Measurements from ENCODE around the gene KIF1A.

Gene KIF1A

GRCh38 chr2:240767341-240767740, 52.7 kb downstream of the KIF1A start:
- no peak overlapping the region for H2AFZ ChIP-seq (ENCODE audit: low read length)
- H3K9me2 ChIP-seq (ENCODE audit: low read depth, low read length) = no peaks in the 10 kb centered on the region
- H3K79me2 ChIP-seq (ENCODE audit: insufficient read depth, low read length) = no peaks in the 10 kb centered on the region
- no peak for TF ChIP-seq EZH2 (IDR thresholded peaks at IDR 0.05; ENCODE audit: borderline replicate concordance, low read length)
- TF ChIP-seq CTCF (IDR thresholded peaks at IDR 0.05; ENCODE audit: low read length) = no peak
- H3K4me3 ChIP-seq (ENCODE audit: low read depth, low read length, poor library complexity, severe bottlenecking) = no peak overlapping the region
- H3K9me3 ChIP-seq (ENCODE audit: low read length) = no peaks in the 10 kb centered on the region
- no peak overlapping the region for H3K27ac ChIP-seq (ENCODE audit: low read depth, low read length, poor library complexity, severe bottlenecking)
- no peak overlapping the region for H3K9ac ChIP-seq (ENCODE audit: low read length)
- no peaks in the 10 kb centered on the region for H3F3A ChIP-seq (ENCODE audit: insufficient read depth, low read length)
- H4K20me1 ChIP-seq (ENCODE audit: insufficient read depth, low read length) = no peaks in the 10 kb centered on the region
- no peaks in the 10 kb centered on the region for H3K4me1 ChIP-seq (ENCODE audit: insufficient read depth, low read length, severe bottlenecking)
- H3K4me2 ChIP-seq (ENCODE audit: low read length) = no peak overlapping the region
- H3K27me3 ChIP-seq (ENCODE audit: insufficient read depth, low read length) = no peaks in the 10 kb centered on the region
- H3K36me3 ChIP-seq (ENCODE audit: insufficient read depth, low read length) = no peaks in the 10 kb centered on the region

- Histone ChIP-seq H3K9ac (ENCODE audit: low read length) (no peak overlapping the region), H3K9me2 (ENCODE audit: low read depth, low read length) (no peaks in the 10 kb centered on the region), H3K4me2 (ENCODE audit: low read length) (no peak overlapping the region), H3K4me1 (ENCODE audit: insufficient read depth, low read length, severe bottlenecking) (no peaks in the 10 kb centered on the region), H3K27me3 (ENCODE audit: insufficient read depth, low read length) (no peaks in the 10 kb centered on the region), H3K4me3 (ENCODE audit: low read depth, low read length, poor library complexity, severe bottlenecking) (no peak overlapping the region), H3K27ac (ENCODE audit: low read depth, low read length, poor library complexity, severe bottlenecking) (no peak overlapping the region), H3K79me2 (ENCODE audit: insufficient read depth, low read length) (no peaks in the 10 kb centered on the region), H3K9me3 (ENCODE audit: low read length) (no peaks in the 10 kb centered on the region), H3K36me3 (ENCODE audit: insufficient read depth, low read length) (no peaks in the 10 kb centered on the region), H2AFZ (ENCODE audit: low read length) (no peak overlapping the region), H3F3A (ENCODE audit: insufficient read depth, low read length) (no peaks in the 10 kb centered on the region), H4K20me1 (ENCODE audit: insufficient read depth, low read length) (no peaks in the 10 kb centered on the region)
- no peak for TF ChIP-seq CTCF (IDR thresholded peaks at IDR 0.05; ENCODE audit: low read length)
- no peak for TF ChIP-seq EZH2 (IDR thresholded peaks at IDR 0.05; ENCODE audit: borderline replicate concordance, low read length)
Observed at GRCh38 chr2:240766072-240766471, 53.9 kb downstream of the KIF1A start.

GRCh38 chr2:240765007-240765406, 55.0 kb downstream of the KIF1A start:
- no peaks in the 10 kb centered on the region for H3K9me3 ChIP-seq (ENCODE audit: low read length)
- H3K4me2 ChIP-seq (ENCODE audit: low read length) = no peak overlapping the region
- H2AFZ ChIP-seq (ENCODE audit: low read length) = no peak overlapping the region
- H4K20me1 ChIP-seq (ENCODE audit: insufficient read depth, low read length) = no peaks in the 10 kb centered on the region
- H3K79me2 ChIP-seq (ENCODE audit: insufficient read depth, low read length) = no peaks in the 10 kb centered on the region
- no peaks in the 10 kb centered on the region for H3F3A ChIP-seq (ENCODE audit: insufficient read depth, low read length)
- no peak overlapping the region for H3K4me3 ChIP-seq (ENCODE audit: low read depth, low read length, poor library complexity, severe bottlenecking)
- no peaks in the 10 kb centered on the region for H3K9me2 ChIP-seq (ENCODE audit: low read depth, low read length)
- H3K9ac ChIP-seq (ENCODE audit: low read length) = no peak overlapping the region
- no peak overlapping the region for H3K27ac ChIP-seq (ENCODE audit: low read depth, low read length, poor library complexity, severe bottlenecking)
- no peaks in the 10 kb centered on the region for H3K27me3 ChIP-seq (ENCODE audit: insufficient read depth, low read length)
- no peaks in the 10 kb centered on the region for H3K36me3 ChIP-seq (ENCODE audit: insufficient read depth, low read length)
- H3K4me1 ChIP-seq (ENCODE audit: insufficient read depth, low read length, severe bottlenecking) = no peaks in the 10 kb centered on the region
- TF ChIP-seq CTCF (IDR thresholded peaks at IDR 0.05; ENCODE audit: low read length) = no peak
- no peak for TF ChIP-seq EZH2 (IDR thresholded peaks at IDR 0.05; ENCODE audit: borderline replicate concordance, low read length)

Data from OCI-LY1 (cell line).